Measurements from ENCODE around the gene GSK3B. TPM values are rescaled to one million over a fixed set of nuclear protein-coding genes. Genes with fewer than 3 reads are reported as not detected.
A peak's percentile ranks its signal among the peaks of the same experiment; 100 is the strongest.

Gene GSK3B
- total RNA-seq, 3 donors from 2014 or later (not counting 1 experiment from before 2014, with no cell fraction given): 61.3 to 67.0 (median 62.7) TPM

- Histone ChIP-seq H3K4me3 (ENCODE audit: low read length) (no peak overlapping the region), H3K27me3 (ENCODE audit: control insufficient read depth, insufficient read depth, low read length) (no peaks in the 10 kb centered on the region), H3K4me1 (ENCODE audit: control insufficient read depth, insufficient read depth, low read length) (no peaks in the 10 kb centered on the region), H3K36me3 (ENCODE audit: control insufficient read depth, insufficient read depth, low read length) (peaks cover 34% of the 10 kb centered on the region), H3K27ac (ENCODE audit: low read length) (no peak overlapping the region), H3K9me3 (ENCODE audit: control insufficient read depth, insufficient read depth, low read length) (no peaks in the 10 kb centered on the region)
- no peak for TF ChIP-seq CTCF (IDR thresholded peaks at IDR 0.05)
- peak overlapping the region; percentile 0 to 12 for H3K27ac Mint-ChIP-seq
- peaks cover 29 to 31% of the 10 kb centered on the region in 2 donors for H3K4me1 Mint-ChIP-seq
- H3K9me3 Mint-ChIP-seq: no peaks in the 10 kb centered on the region
- no peak overlapping the region for H3K4me3 Mint-ChIP-seq
- DNase-seq (no peak), ATAC-seq (no peak)
- whole genome bisulfite sequencing (ENCODE audit: insufficient coverage): 100% methylated on average over 2 of the region's 2 CpGs
- H3K36me3 Mint-ChIP-seq: peaks cover 10% of the 10 kb centered on the region
- H3K27me3 Mint-ChIP-seq (ENCODE audit: low read depth in 2 of 2): no peaks in the 10 kb centered on the region
- intact Hi-C loops (cut with micrococcal nuclease): no loop called here
These were observed 234.5 kb downstream of the GSK3B start for GRCh38 chr3:119859728-119860127.

- Histone ChIP-seq H3K36me3 (ENCODE audit: control insufficient read depth, insufficient read depth, low read length) (peaks cover 34% of the 10 kb centered on the region), H3K9me3 (ENCODE audit: control insufficient read depth, insufficient read depth, low read length) (no peaks in the 10 kb centered on the region), H3K27ac (ENCODE audit: low read length) (no peak overlapping the region), H3K4me3 (ENCODE audit: low read length) (no peak overlapping the region), H3K27me3 (ENCODE audit: control insufficient read depth, insufficient read depth, low read length) (no peaks in the 10 kb centered on the region), H3K4me1 (ENCODE audit: control insufficient read depth, insufficient read depth, low read length) (no peaks in the 10 kb centered on the region)
- TF ChIP-seq CTCF (IDR thresholded peaks at IDR 0.05): no peak
- ATAC-seq (no peak), DNase-seq (no peak)
- peak overlapping the region in 1 of 2 donors; percentile 27 for H3K27ac Mint-ChIP-seq
- no peaks in the 10 kb centered on the region for H3K27me3 Mint-ChIP-seq (ENCODE audit: low read depth in 2 of 2)
- intact Hi-C loops (cut with micrococcal nuclease): no loop called here
- no peaks in the 10 kb centered on the region for H3K9me3 Mint-ChIP-seq
- peaks cover 10% of the 10 kb centered on the region for H3K36me3 Mint-ChIP-seq
- 94% methylated on average over 2 of the region's 2 CpGs for WGBS (ENCODE audit: insufficient coverage)
- H3K4me3 Mint-ChIP-seq: no peak overlapping the region
- H3K4me1 Mint-ChIP-seq: peaks cover 32 to 34% of the 10 kb centered on the region in 2 donors
These were observed 235.3 kb downstream of the GSK3B start for GRCh38 chr3:119858957-119859356.

- WGBS (ENCODE audit: insufficient coverage): 100% methylated on average over 2 of the region's 3 CpGs
- H3K36me3 Mint-ChIP-seq: no peaks in the 10 kb centered on the region
- no peak for ATAC-seq
- no peak overlapping the region for H3K27ac Mint-ChIP-seq
- H3K4me1 Mint-ChIP-seq: peaks cover 31 to 40% of the 10 kb centered on the region in 2 donors
- Histone ChIP-seq H3K4me3 (ENCODE audit: low read length) (no peak overlapping the region), H3K4me1 (ENCODE audit: control insufficient read depth, insufficient read depth, low read length) (no peaks in the 10 kb centered on the region), H3K9me3 (ENCODE audit: control insufficient read depth, insufficient read depth, low read length) (no peaks in the 10 kb centered on the region), H3K27me3 (ENCODE audit: control insufficient read depth, insufficient read depth, low read length) (no peaks in the 10 kb centered on the region), H3K27ac (ENCODE audit: low read length) (no peak overlapping the region), H3K36me3 (ENCODE audit: control insufficient read depth, insufficient read depth, low read length) (peaks cover 18% of the 10 kb centered on the region)
- H3K27me3 Mint-ChIP-seq (ENCODE audit: low read depth in 2 of 2): no peaks in the 10 kb centered on the region
- intact Hi-C loops (cut with micrococcal nuclease): no loop called here
- H3K9me3 Mint-ChIP-seq: no peaks in the 10 kb centered on the region
- H3K4me3 Mint-ChIP-seq: no peak overlapping the region
- no peak for DNase-seq
- no peak for TF ChIP-seq CTCF (IDR thresholded peaks at IDR 0.05)
These were observed 237.6 kb downstream of the GSK3B start for GRCh38 chr3:119856695-119857094.

- Mint-ChIP-seq H3K4me3 (no peak overlapping the region), H3K27ac (no peak overlapping the region), H3K4me1 (peaks cover 38 to 43% of the 10 kb centered on the region in 2 donors), H3K27me3 (ENCODE audit: low read depth in 2 of 2) (no peaks in the 10 kb centered on the region), H3K36me3 (no peaks in the 10 kb centered on the region), H3K9me3 (peaks cover 0 to 1% of the 10 kb centered on the region in 2 donors)
- WGBS (ENCODE audit: insufficient coverage): 100% methylated on average over 1 of the region's 2 CpGs
- Histone ChIP-seq H3K4me1 (ENCODE audit: control insufficient read depth, insufficient read depth, low read length) (no peaks in the 10 kb centered on the region), H3K36me3 (ENCODE audit: control insufficient read depth, insufficient read depth, low read length) (no peaks in the 10 kb centered on the region), H3K4me3 (ENCODE audit: low read length) (no peak overlapping the region), H3K27me3 (ENCODE audit: control insufficient read depth, insufficient read depth, low read length) (no peaks in the 10 kb centered on the region), H3K27ac (ENCODE audit: low read length) (no peak overlapping the region), H3K9me3 (ENCODE audit: control insufficient read depth, insufficient read depth, low read length) (no peaks in the 10 kb centered on the region)
- no peak for TF ChIP-seq CTCF (IDR thresholded peaks at IDR 0.05)
- intact Hi-C loops (cut with micrococcal nuclease): no loop called here
- DNase-seq: no peak
- ATAC-seq: no peak
These were observed 245.1 kb downstream of the GSK3B start for GRCh38 chr3:119849126-119849525.
